Measurements from ENCODE around the gene AIMP2. TPM values are rescaled to one million over a fixed set of nuclear protein-coding genes. Genes with fewer than 3 reads are reported as not detected.
"Not testable (repeated sequence)": the region's sequence is repeated elsewhere in the genome, so short reads cannot be mapped to it uniquely, and the experiment has no call there.

The AIMP2 gene
- total RNA-seq, 1 experiment from 2014 or later = 61.8 TPM

GRCh38 chr7:5963205-5963604 is 45.9 kb upstream of the AIMP2 start:
- intact Hi-C loops (cut with micrococcal nuclease); H3K9ac ChIP-seq (ENCODE audit: low read length); H3K27ac ChIP-seq (ENCODE audit: low read depth, low read length); ATAC-seq; H4K20me1 ChIP-seq (ENCODE audit: insufficient read depth); H3K4me2 ChIP-seq (ENCODE audit: low read length); H3K36me3 ChIP-seq (ENCODE audit: control insufficient read depth in 1 of 2, insufficient read depth in 2 of 2, low read length in 2 of 2); CTCF ChIA-PET; DNase-seq (ENCODE audit: low read depth, low spot score); H3K9me3 ChIP-seq (ENCODE audit: control insufficient read depth in 1 of 2, insufficient read depth in 1 of 2, low read depth in 1 of 2, low read length in 2 of 2); H2AFZ ChIP-seq (ENCODE audit: low read depth, low read length, poor library complexity, severe bottlenecking); H3K4me1 ChIP-seq (ENCODE audit: control insufficient read depth in 1 of 2, insufficient read depth in 2 of 2, low read length in 2 of 2); H3K4me3 ChIP-seq (replicated peaks in 1 of 2; ENCODE audit: low read depth in 1 of 2, low read length in 2 of 2); H3K9me2 ChIP-seq (ENCODE audit: insufficient read depth); H3K27me3 ChIP-seq (ENCODE audit: insufficient read depth, low read length); POLR2A ChIA-PET; BruUV-seq (replicated peaks); RAD21 ChIA-PET (ENCODE audit: low non-redundant PET in 1 of 2, low total read pairs in 2 of 2, uncharacterized antibody in 2 of 2, unreplicated experiment in 2 of 2); H3K79me2 ChIP-seq (ENCODE audit: insufficient read depth, low read length): not testable (repeated sequence)

DNA sequence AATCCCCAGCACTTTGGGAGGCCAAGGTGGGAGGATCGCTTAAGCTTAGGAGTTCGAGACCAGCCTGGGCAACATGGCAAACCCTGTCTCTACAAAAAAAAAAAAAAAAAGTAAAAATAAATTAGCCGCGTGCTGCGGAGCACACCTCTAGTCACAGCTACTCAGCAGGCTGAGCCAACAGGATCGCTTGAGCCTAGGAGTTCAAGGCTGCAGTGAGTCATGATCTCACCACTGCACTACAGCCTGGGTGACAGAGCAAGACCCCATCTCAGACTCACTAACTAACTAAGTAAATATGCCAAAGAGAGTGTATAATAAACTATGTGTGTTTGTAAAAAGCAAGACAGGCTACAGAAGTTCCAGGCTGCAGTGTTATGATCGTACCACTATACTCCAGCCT is 45.3 kb upstream of the AIMP2 start:
- H3K4me1 ChIP-seq (ENCODE audit: control insufficient read depth in 1 of 2, insufficient read depth in 2 of 2, low read length in 2 of 2); H3K4me3 ChIP-seq (replicated peaks in 1 of 2; ENCODE audit: low read depth in 1 of 2, low read length in 2 of 2); H2AFZ ChIP-seq (ENCODE audit: low read depth, low read length, poor library complexity, severe bottlenecking); H3K27ac ChIP-seq (ENCODE audit: low read depth, low read length); H3K4me2 ChIP-seq (ENCODE audit: low read length); CTCF ChIA-PET; H3K9me2 ChIP-seq (ENCODE audit: insufficient read depth); ATAC-seq; BruUV-seq (replicated peaks); RAD21 ChIA-PET (ENCODE audit: low non-redundant PET in 1 of 2, low total read pairs in 2 of 2, uncharacterized antibody in 2 of 2, unreplicated experiment in 2 of 2); POLR2A ChIA-PET; H3K36me3 ChIP-seq (ENCODE audit: control insufficient read depth in 1 of 2, insufficient read depth in 2 of 2, low read length in 2 of 2); H4K20me1 ChIP-seq (ENCODE audit: insufficient read depth); H3K9me3 ChIP-seq (ENCODE audit: control insufficient read depth in 1 of 2, insufficient read depth in 1 of 2, low read depth in 1 of 2, low read length in 2 of 2); H3K27me3 ChIP-seq (ENCODE audit: insufficient read depth, low read length); H3K9ac ChIP-seq (ENCODE audit: low read length); H3K79me2 ChIP-seq (ENCODE audit: insufficient read depth, low read length); DNase-seq (ENCODE audit: low read depth, low spot score); intact Hi-C loops (cut with micrococcal nuclease): not testable (repeated sequence)

DNA sequence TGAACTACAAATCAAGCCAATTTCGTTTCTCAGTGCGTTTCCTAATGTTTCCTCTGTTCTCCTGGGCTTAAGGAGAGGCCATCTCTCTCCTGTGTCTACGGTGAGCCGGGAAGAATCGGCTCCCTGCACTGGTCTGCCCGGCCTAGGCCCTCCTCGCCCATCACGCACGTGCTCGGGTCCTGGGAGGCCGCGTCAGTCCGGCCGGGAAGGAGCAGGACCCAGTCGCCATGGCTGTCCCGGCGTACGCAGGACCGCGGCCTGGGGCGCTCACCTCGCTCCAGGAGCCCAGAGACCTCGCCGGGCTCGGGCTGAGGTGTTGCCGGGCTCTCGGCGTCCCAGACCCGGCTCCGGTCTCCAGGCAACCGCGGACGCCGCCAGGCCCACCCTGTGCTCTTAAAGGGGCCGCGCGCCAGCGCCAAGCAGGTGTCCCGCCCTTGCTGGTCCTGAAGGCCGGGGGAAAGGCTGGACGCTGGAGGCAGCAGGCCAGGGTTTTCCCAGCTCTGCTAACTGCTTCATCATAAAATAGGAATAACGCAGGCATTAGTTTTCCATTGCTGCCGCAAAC is 38.6 kb upstream of the AIMP2 start, which contains the start of gene RSPH10B:
Gene RSPH10B (minus strand): TSS at position 343 of the 565 bp plus-strand sequence. CDS start 3,573 bp downstream, outside the sequence.
- POLR2A ChIA-PET; DNase-seq (ENCODE audit: low read depth, low spot score); H3K9me2 ChIP-seq (ENCODE audit: insufficient read depth); H2AFZ ChIP-seq (ENCODE audit: low read depth, low read length, poor library complexity, severe bottlenecking); H4K20me1 ChIP-seq (ENCODE audit: insufficient read depth); H3K79me2 ChIP-seq (ENCODE audit: insufficient read depth, low read length); H3K4me2 ChIP-seq (ENCODE audit: low read length); CTCF ChIA-PET; H3K27me3 ChIP-seq (ENCODE audit: insufficient read depth, low read length); intact Hi-C loops (cut with micrococcal nuclease); H3K9ac ChIP-seq (ENCODE audit: low read length); H3K4me3 ChIP-seq (replicated peaks in 1 of 2; ENCODE audit: low read depth in 1 of 2, low read length in 2 of 2); RAD21 ChIA-PET (ENCODE audit: low non-redundant PET in 1 of 2, low total read pairs in 2 of 2, uncharacterized antibody in 2 of 2, unreplicated experiment in 2 of 2); H3K4me1 ChIP-seq (ENCODE audit: control insufficient read depth in 1 of 2, insufficient read depth in 2 of 2, low read length in 2 of 2); H3K36me3 ChIP-seq (ENCODE audit: control insufficient read depth in 1 of 2, insufficient read depth in 2 of 2, low read length in 2 of 2); H3K9me3 ChIP-seq (ENCODE audit: control insufficient read depth in 1 of 2, insufficient read depth in 1 of 2, low read depth in 1 of 2, low read length in 2 of 2); H3K27ac ChIP-seq (ENCODE audit: low read depth, low read length); BruUV-seq (replicated peaks): not testable (repeated sequence)
- ATAC-seq = 0 out of 2 replicates have a peak, but pooled peaks have one; percentile 26

DNA sequence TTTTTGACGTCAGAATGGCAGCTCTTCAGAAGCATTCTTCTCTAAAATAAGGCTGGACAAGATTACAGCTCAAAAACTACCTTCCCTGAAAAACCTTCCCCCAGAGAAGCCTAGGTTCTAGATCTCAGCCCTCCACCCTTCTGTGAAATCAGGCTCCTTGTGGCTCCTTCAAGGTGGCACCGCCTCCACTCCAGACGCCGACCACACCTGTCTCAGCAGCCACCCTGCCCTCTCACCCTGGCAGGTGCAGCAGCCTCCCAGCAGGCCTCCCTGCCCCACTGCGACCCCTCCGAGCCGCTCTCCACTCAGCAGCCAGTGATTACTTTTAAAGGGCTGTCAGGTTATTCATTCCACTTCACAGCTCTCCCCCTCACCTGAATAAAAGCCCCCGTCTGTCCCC is 35.5 kb upstream of the AIMP2 start:
- H3K4me2 ChIP-seq (ENCODE audit: low read length); H3K9me3 ChIP-seq (ENCODE audit: control insufficient read depth in 1 of 2, insufficient read depth in 1 of 2, low read depth in 1 of 2, low read length in 2 of 2); H3K27me3 ChIP-seq (ENCODE audit: insufficient read depth, low read length); DNase-seq (ENCODE audit: low read depth, low spot score); H3K79me2 ChIP-seq (ENCODE audit: insufficient read depth, low read length); H3K9me2 ChIP-seq (ENCODE audit: insufficient read depth); CTCF ChIA-PET; H3K36me3 ChIP-seq (ENCODE audit: control insufficient read depth in 1 of 2, insufficient read depth in 2 of 2, low read length in 2 of 2); H3K9ac ChIP-seq (ENCODE audit: low read length); H3K4me1 ChIP-seq (ENCODE audit: control insufficient read depth in 1 of 2, insufficient read depth in 2 of 2, low read length in 2 of 2); ATAC-seq; BruUV-seq (replicated peaks); H2AFZ ChIP-seq (ENCODE audit: low read depth, low read length, poor library complexity, severe bottlenecking); POLR2A ChIA-PET; H4K20me1 ChIP-seq (ENCODE audit: insufficient read depth); H3K4me3 ChIP-seq (replicated peaks in 1 of 2; ENCODE audit: low read depth in 1 of 2, low read length in 2 of 2); intact Hi-C loops (cut with micrococcal nuclease); H3K27ac ChIP-seq (ENCODE audit: low read depth, low read length); RAD21 ChIA-PET (ENCODE audit: low non-redundant PET in 1 of 2, low total read pairs in 2 of 2, uncharacterized antibody in 2 of 2, unreplicated experiment in 2 of 2): not testable (repeated sequence)
